Trophoblast cell (in vitro differentiated cells and primary cell): ENCODE measurements around the gene FANCI.

Experiments
- DNase-seq, 2 donors: peaks; one replicate each; pipeline ENCODE4 v3.0.0-alpha.2; 2016
- H2AFZ ChIP-seq: 2 replicates; pipeline ENCODE4 v1.6.1; 2013; ENCODE audit warnings: low read length, moderate library complexity, mild to moderate bottlenecking; ENCODE audit not compliant: insufficient read depth, poor library complexity
- H2AK5ac ChIP-seq: 2 replicates; pipeline ENCODE4 v1.6.1; 2013; ENCODE audit warnings: mild to moderate bottlenecking, low read length
- H2BK120ac ChIP-seq: 2 replicates; pipeline ENCODE4 v1.6.1; 2013; ENCODE audit warnings: low read length, mild to moderate bottlenecking, moderate library complexity; ENCODE audit not compliant: insufficient read depth, poor library complexity
- H2BK12ac ChIP-seq: 2 replicates; pipeline ENCODE4 v1.6.1; 2013; ENCODE audit warnings: mild to moderate bottlenecking, low read length, moderate library complexity
- H2BK5ac ChIP-seq: 2 replicates; pipeline ENCODE4 v1.6.1; 2013; ENCODE audit warnings: low read length, low read depth, moderate library complexity, mild to moderate bottlenecking; ENCODE audit not compliant: poor library complexity
- H3K14ac ChIP-seq: 2 replicates; pipeline ENCODE4 v1.6.1; 2013; ENCODE audit warnings: mild to moderate bottlenecking, low read length
- H3K18ac ChIP-seq: 2 replicates; pipeline ENCODE4 v1.6.1; 2013; ENCODE audit warnings: mild to moderate bottlenecking, low read length
- H3K23ac ChIP-seq: 2 replicates; pipeline ENCODE4 v1.6.1; 2013; ENCODE audit warnings: low read length
- H3K27ac ChIP-seq: 2 replicates; pipeline ENCODE4 v1.5.1; 2013; ENCODE audit warnings: low read depth, mild to moderate bottlenecking, inconsistent platforms, low read length, moderate library complexity
- H3K27me3 ChIP-seq: 2 replicates; pipeline ENCODE4 v1.6.1; 2013; ENCODE audit warnings: inconsistent platforms, mild to moderate bottlenecking, low read length, moderate library complexity; ENCODE audit not compliant: insufficient read depth
- H3K36me3 ChIP-seq, 2 experiments: 1 replicate in 1 of 2; 2 replicates in 1 of 2; pipeline ENCODE4 v1.6.1; 2013; ENCODE audit warnings: low read length in 2 of 2, mild to moderate bottlenecking in 2 of 2, moderate library complexity in 1 of 2; ENCODE audit not compliant: insufficient read depth in 2 of 2, control insufficient read depth in 1 of 2
- H3K4ac ChIP-seq: 2 replicates; pipeline ENCODE4 v1.6.1; 2013; ENCODE audit warnings: low read depth, mild to moderate bottlenecking, low read length, moderate library complexity
- H3K4me1 ChIP-seq, 2 experiments: 1 replicate in 1 of 2; 2 replicates in 1 of 2; pipeline ENCODE4 v1.6.1; 2013; ENCODE audit warnings: low read length in 2 of 2, mild to moderate bottlenecking in 2 of 2, moderate library complexity in 1 of 2; ENCODE audit not compliant: insufficient read depth in 2 of 2, control insufficient read depth in 1 of 2
- H3K4me2 ChIP-seq: 2 replicates; pipeline ENCODE4 v1.6.1; 2013; ENCODE audit warnings: inconsistent platforms, mild to moderate bottlenecking, low read length, moderate library complexity
- H3K4me3 ChIP-seq: 2 replicates; pipeline ENCODE4 v1.5.1; 2013; ENCODE audit warnings: mild to moderate bottlenecking, low read depth, low read length, inconsistent platforms
- H3K79me1 ChIP-seq: one replicate; pipeline ENCODE4 v1.6.1; 2013; ENCODE audit warnings: low read length
- H3K79me2 ChIP-seq: 2 replicates; pipeline ENCODE4 v1.6.1; 2013; ENCODE audit warnings: low read length, mild to moderate bottlenecking; ENCODE audit not compliant: control insufficient read depth, insufficient read depth, poor library complexity
- H3K9ac ChIP-seq: 2 replicates; pipeline ENCODE4 v1.6.1; 2013; ENCODE audit warnings: mild to moderate bottlenecking, low read length
- H3K9me3 ChIP-seq: 2 replicates; pipeline ENCODE4 v1.6.1; 2013; ENCODE audit warnings: low read depth, mild to moderate bottlenecking, control low read depth, inconsistent platforms, low read length; ENCODE audit not compliant: insufficient read depth
- H4K12ac ChIP-seq: 2 replicates; pipeline ENCODE4 v1.6.1; 2013; ENCODE audit warnings: low read depth, mild to moderate bottlenecking, low read length, moderate library complexity
- H4K8ac ChIP-seq: 2 replicates; pipeline ENCODE4 v1.6.1; 2013; ENCODE audit warnings: low read depth, mild to moderate bottlenecking, low read length, moderate library complexity
- H4K91ac ChIP-seq: one replicate; pipeline ENCODE4 v1.6.1; 2013; ENCODE audit warnings: low read depth, mild to moderate bottlenecking, low read length, moderate library complexity
- WGBS: extraction: QIAGEN DNeasy Blood & Tissue Kit; methylation state at CpG from one replicate; pipeline ENCODE4 v1.1.7; 2013; ENCODE audit warnings: missing lambda C conversion rate; ENCODE audit not compliant: insufficient read length, insufficient coverage; ENCODE audit errors: extremely low coverage; 5-methylcytosine and 5-hydroxymethylcytosine counted together

The FANCI gene

DNA sequence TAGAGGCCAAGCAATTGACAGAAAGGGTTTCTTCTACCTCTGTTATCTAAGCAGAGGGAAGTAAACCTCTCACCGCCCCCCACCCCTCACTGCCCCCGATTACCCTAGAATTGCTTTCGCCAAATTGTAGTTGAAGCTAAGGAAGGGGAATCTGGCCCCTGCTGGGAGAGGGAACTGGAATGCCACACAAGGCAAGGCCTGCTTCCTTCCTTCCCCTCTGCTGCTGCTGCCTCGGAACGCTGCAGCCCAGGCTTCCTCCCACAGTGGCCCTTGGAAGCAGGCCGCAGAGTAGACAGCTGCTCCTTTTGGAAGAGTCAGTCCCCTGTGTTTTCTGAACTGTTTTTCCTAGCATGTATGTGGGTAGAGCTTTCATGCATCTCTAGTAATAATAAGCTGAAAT lies 44.0 kb upstream of the FANCI start:
- Histone ChIP-seq H2BK5ac (no peak overlapping the region), H4K8ac (no peak overlapping the region), H2BK12ac (no peak overlapping the region), H3K27me3 (no peaks in the 10 kb centered on the region), H2AFZ (no peak overlapping the region), H3K9me3 (no peaks in the 10 kb centered on the region), H3K36me3 (peaks cover 5 to 8% of the 10 kb centered on the region in 2 experiments), H3K18ac (no peak overlapping the region), H3K79me2 (no peaks in the 10 kb centered on the region), H2BK120ac (no peak overlapping the region), H3K4ac (no peak overlapping the region), H3K27ac (no peak overlapping the region), H4K91ac (no peak overlapping the region), H3K14ac (no peak overlapping the region), H3K9ac (no peak overlapping the region), H2AK5ac (no peak overlapping the region), H3K79me1 (no peaks in the 10 kb centered on the region), H3K4me1 (peaks cover 0 to 6% of the 10 kb centered on the region in 2 experiments), H3K4me2 (no peak overlapping the region), H3K23ac (no peak overlapping the region), H3K4me3 (no peak overlapping the region), H4K12ac (no peak overlapping the region)
- DNase-seq, result no peak
- WGBS, result no CpG with 5 or more reads among the region's 6 CpGs

DNA sequence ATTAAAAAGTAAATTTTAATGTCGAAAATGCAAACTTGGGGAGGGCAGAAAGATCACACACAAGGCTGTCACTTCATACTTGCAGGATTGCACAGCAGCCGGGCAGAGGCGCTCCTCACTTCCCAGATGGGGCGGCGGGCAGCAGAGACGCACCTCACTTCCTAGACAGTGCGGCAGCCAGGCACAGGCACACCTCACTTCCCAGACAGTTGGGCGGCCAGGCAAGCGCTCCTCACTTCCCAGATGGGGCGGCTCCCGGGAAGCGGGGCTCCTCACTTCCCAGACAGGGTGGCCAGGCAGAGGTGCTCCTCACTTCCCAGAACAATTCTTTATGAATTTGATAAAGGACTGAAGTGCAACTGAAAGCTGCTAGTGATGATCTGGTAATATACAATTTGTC lies 43.6 kb upstream of the FANCI start:
- H3K4me1 ChIP-seq, result peaks cover 0 to 6% of the 10 kb centered on the region in 2 experiments
- no CpG with 5 or more reads among the region's 12 CpGs for WGBS

DNA sequence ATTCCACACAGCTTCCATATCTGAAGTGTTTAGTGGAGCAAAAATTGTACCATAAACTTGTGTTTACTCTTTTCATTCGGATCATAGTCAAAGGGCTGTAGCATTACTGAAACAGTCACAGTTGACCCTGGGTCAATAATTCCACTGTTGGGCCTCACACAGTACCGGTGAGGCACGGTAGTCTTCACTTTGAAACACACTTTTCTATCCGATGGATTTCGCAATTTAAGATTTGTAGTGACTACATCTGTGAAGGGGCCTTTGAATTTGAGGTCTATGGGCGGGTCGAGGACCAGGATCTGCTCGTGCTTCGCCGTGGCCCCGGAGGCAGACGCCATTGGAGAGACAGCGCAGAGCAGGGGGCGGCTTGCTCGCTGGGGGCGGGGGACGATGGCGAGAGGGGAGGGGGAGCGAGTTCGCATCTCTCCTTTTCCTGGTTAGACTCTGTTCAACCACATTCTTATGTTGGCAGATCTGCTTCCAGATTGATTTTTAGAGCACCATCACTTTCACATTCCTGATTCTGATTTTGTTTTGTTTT lies 42.2 kb upstream of the FANCI start:
- Histone ChIP-seq H3K36me3 (peaks cover 0 to 2% of the 10 kb centered on the region in 2 experiments), H4K12ac (no peak overlapping the region), H2AFZ (no peak overlapping the region), H2BK12ac (no peak overlapping the region), H3K79me1 (no peaks in the 10 kb centered on the region), H3K27me3 (no peaks in the 10 kb centered on the region), H3K9me3 (no peaks in the 10 kb centered on the region), H3K4me1 (peaks cover 0 to 6% of the 10 kb centered on the region in 2 experiments), H3K4ac (no peak overlapping the region), H3K79me2 (no peaks in the 10 kb centered on the region), H3K4me2 (no peak overlapping the region), H3K9ac (no peak overlapping the region), H2AK5ac (no peak overlapping the region), H3K18ac (no peak overlapping the region), H3K14ac (no peak overlapping the region), H3K27ac (no peak overlapping the region), H4K8ac (no peak overlapping the region), H4K91ac (no peak overlapping the region), H3K4me3 (no peak overlapping the region), H2BK5ac (no peak overlapping the region), H3K23ac (no peak overlapping the region), H2BK120ac (no peak overlapping the region)
- no peak for DNase-seq
- no CpG with 5 or more reads among the region's 20 CpGs for WGBS

More for the DNA sequence above, 43.6 kb upstream of the FANCI start:
- no peak overlapping the region for H3K14ac ChIP-seq
- H4K91ac ChIP-seq, result no peak overlapping the region
- H3K27me3 ChIP-seq, result no peaks in the 10 kb centered on the region
- peaks cover 2 to 4% of the 10 kb centered on the region in 2 experiments for H3K36me3 ChIP-seq
- no peak overlapping the region for H2BK120ac ChIP-seq
- H3K4me3 ChIP-seq, result no peak overlapping the region
- H2BK5ac ChIP-seq, result no peak overlapping the region
- DNase-seq, result no peak
- H3K79me1 ChIP-seq, result no peaks in the 10 kb centered on the region
- H4K8ac ChIP-seq, result no peak overlapping the region
- no peak overlapping the region for H3K23ac ChIP-seq
- H3K9me3 ChIP-seq, result no peaks in the 10 kb centered on the region
- H2AFZ ChIP-seq, result no peak overlapping the region
- H3K18ac ChIP-seq, result no peak overlapping the region
- no peaks in the 10 kb centered on the region for H3K79me2 ChIP-seq
- no peak overlapping the region for H3K27ac ChIP-seq
- no peak overlapping the region for H2AK5ac ChIP-seq
- no peak overlapping the region for H4K12ac ChIP-seq
- no peak overlapping the region for H3K4me2 ChIP-seq
- H3K9ac ChIP-seq, result no peak overlapping the region
- no peak overlapping the region for H3K4ac ChIP-seq
- no peak overlapping the region for H2BK12ac ChIP-seq

DNA sequence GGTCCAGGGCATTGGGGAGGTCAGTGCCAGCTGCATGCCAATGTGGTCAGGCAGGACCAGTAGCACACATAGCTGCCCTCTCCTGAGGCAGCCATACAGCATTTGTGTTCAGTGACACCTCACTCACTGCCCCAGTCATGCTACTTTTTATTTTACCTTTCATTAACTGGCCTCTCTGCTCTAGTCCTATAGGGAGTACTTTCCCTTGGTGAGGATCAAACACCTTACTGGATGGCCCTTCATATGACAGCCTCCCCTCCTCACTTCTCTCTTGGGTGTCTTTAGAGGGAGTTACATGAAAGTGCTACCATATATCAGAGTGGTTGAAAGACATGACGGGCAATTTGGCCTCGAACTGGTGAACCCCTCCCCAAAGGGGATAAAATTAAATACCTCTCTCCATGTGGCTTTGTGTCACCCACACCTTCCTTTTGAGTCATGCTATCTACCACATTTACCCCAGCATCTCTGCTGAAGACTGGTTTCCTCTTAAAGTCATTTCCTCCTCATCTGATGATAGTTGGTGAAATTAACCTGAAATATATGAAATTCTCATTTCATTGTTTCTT lies 40.0 kb upstream of the FANCI start:
- H3K14ac ChIP-seq, result no peak overlapping the region
- no peak overlapping the region for H3K18ac ChIP-seq
- WGBS, result no CpG with 5 or more reads among the region's 2 CpGs
- no peaks in the 10 kb centered on the region for H3K9me3 ChIP-seq
- H3K4me1 ChIP-seq, result no peaks in the 10 kb centered on the region
- H2BK12ac ChIP-seq, result no peak overlapping the region
- no peak overlapping the region for H2AFZ ChIP-seq
- no peak for DNase-seq
- no peak overlapping the region for H3K4ac ChIP-seq
- H2BK120ac ChIP-seq, result no peak overlapping the region
- no peak overlapping the region for H2BK5ac ChIP-seq
- H3K4me2 ChIP-seq, result no peak overlapping the region
- no peak overlapping the region for H4K91ac ChIP-seq
- H3K79me1 ChIP-seq, result no peaks in the 10 kb centered on the region
- no peaks in the 10 kb centered on the region for H3K27me3 ChIP-seq
- H2AK5ac ChIP-seq, result no peak overlapping the region
- no peak overlapping the region for H3K4me3 ChIP-seq
- no peak overlapping the region for H3K9ac ChIP-seq
- H4K12ac ChIP-seq, result no peak overlapping the region
- H4K8ac ChIP-seq, result no peak overlapping the region
- H3K36me3 ChIP-seq, result no peaks in the 10 kb centered on the region
- H3K23ac ChIP-seq, result no peak overlapping the region
- no peaks in the 10 kb centered on the region for H3K79me2 ChIP-seq
- H3K27ac ChIP-seq, result no peak overlapping the region
